ENCODE data around the gene PCDHA4. TPM values are rescaled to one million over a fixed set of nuclear protein-coding genes. Genes with fewer than 3 reads are reported as not detected.

Gene PCDHA4
- polyA plus RNA-seq, 1 of the 3 experiments (the other 2 are of a cell fraction): 1.2 TPM

Other genes with a start within 250 kb of the PCDHA4 start
- 35.9 and 37.8 TPM in 2 replicates for gene SRA1, start 249.6 kb upstream of the PCDHA4 start, polyA plus RNA-seq (2012; rRNA removed)
- gene APBB3, start 242.5 kb upstream of the PCDHA4 start, polyA plus RNA-seq (2012; rRNA removed): 36.0 and 54.5 TPM in 2 replicates
- gene SLC35A4, start 242.2 kb upstream of the PCDHA4 start, polyA plus RNA-seq (2012; rRNA removed): 56.2 and 74.9 TPM in 2 replicates
- 0.12 and 0.19 TPM in 2 replicates for gene CD14, start 173.9 kb upstream of the PCDHA4 start, polyA plus RNA-seq (2012; rRNA removed)
- 27.7 and 31.7 TPM in 2 replicates for gene TMCO6, start 167.6 kb upstream of the PCDHA4 start, polyA plus RNA-seq (2012; rRNA removed)
- gene NDUFA2, start 159.4 kb upstream of the PCDHA4 start, polyA plus RNA-seq (2012; rRNA removed): 202 and 211 TPM in 2 replicates
- gene IK, start 159.2 kb upstream of the PCDHA4 start, polyA plus RNA-seq (2012; rRNA removed): 105 and 113 TPM in 2 replicates
- gene WDR55, start 142.2 kb upstream of the PCDHA4 start, polyA plus RNA-seq (2012; rRNA removed): 28.3 and 32.7 TPM in 2 replicates
- 1.2 and 2.1 TPM in 2 replicates for gene DND1, start 133.5 kb upstream of the PCDHA4 start, polyA plus RNA-seq (2012; rRNA removed)
- gene HARS1, start 115.7 kb upstream of the PCDHA4 start, polyA plus RNA-seq (2012; rRNA removed): 124 and 135 TPM in 2 replicates
- gene HARS2, start 115.6 kb upstream of the PCDHA4 start, polyA plus RNA-seq (2012; rRNA removed): 40.8 and 54.5 TPM in 2 replicates
- 30.9 and 42.2 TPM in 2 replicates for gene ZMAT2, start 106.6 kb upstream of the PCDHA4 start, polyA plus RNA-seq (2012; rRNA removed)
- 0.16 and 0.21 TPM in 2 replicates for gene PCDHA1, start 20.9 kb upstream of the PCDHA4 start, polyA plus RNA-seq (2012; rRNA removed)
- gene PCDHA2, start 12.2 kb upstream of the PCDHA4 start, polyA plus RNA-seq (2012; rRNA removed): not detected in 2 replicates
- 0.02 TPM in 1 of 2 replicates, not detected in the other for gene PCDHA3, start 6.0 kb upstream of the PCDHA4 start, polyA plus RNA-seq (2012; rRNA removed)
- 0.02 TPM in 2 replicates for gene PCDHA5, start 14.5 kb downstream of the PCDHA4 start, polyA plus RNA-seq (2012; rRNA removed)
- 0.02 and 0.03 TPM in 2 replicates for gene PCDHA6, start 20.9 kb downstream of the PCDHA4 start, polyA plus RNA-seq (2012; rRNA removed)
- 0.15 and 0.16 TPM in 2 replicates for gene PCDHA7, start 27.2 kb downstream of the PCDHA4 start, polyA plus RNA-seq (2012; rRNA removed)
- 0.54 and 0.63 TPM in 2 replicates for gene PCDHA8, start 34.1 kb downstream of the PCDHA4 start, polyA plus RNA-seq (2012; rRNA removed)
- 0.02 TPM in 2 replicates for gene PCDHA9, start 41.3 kb downstream of the PCDHA4 start, polyA plus RNA-seq (2012; rRNA removed)
- 0.02 TPM in 2 replicates for gene PCDHA10, start 48.8 kb downstream of the PCDHA4 start, polyA plus RNA-seq (2012; rRNA removed)
- gene PCDHA11, start 61.9 kb downstream of the PCDHA4 start, polyA plus RNA-seq (2012; rRNA removed): not detected in 2 replicates
- 0.54 and 0.70 TPM in 2 replicates for gene PCDHA12, start 68.2 kb downstream of the PCDHA4 start, polyA plus RNA-seq (2012; rRNA removed)
- gene PCDHA13, start 75.1 kb downstream of the PCDHA4 start, polyA plus RNA-seq (2012; rRNA removed): not detected in 2 replicates
- 0.08 and 0.21 TPM in 2 replicates for gene PCDHAC1, start 119.2 kb downstream of the PCDHA4 start, polyA plus RNA-seq (2012; rRNA removed)
- 0.39 and 0.76 TPM in 2 replicates for gene PCDHAC2, start 159.4 kb downstream of the PCDHA4 start, polyA plus RNA-seq (2012; rRNA removed)
- gene PCDHB1, start 244.3 kb downstream of the PCDHA4 start, polyA plus RNA-seq (2012; rRNA removed): not detected in 2 replicates

Measured in SK-N-SH (cell line).